Choroid plexus epithelial cell (primary cell): ENCODE results near the gene LZIC.

Source experiments
- DNase-seq: peaks from one replicate; pipeline ENCODE4 v3.0.0-alpha.2; 2010; ENCODE audit warnings: low read depth
- H3K4me3 ChIP-seq: 2 replicates; pipeline ENCODE4 v1.5.1; 2011; ENCODE audit warnings: low read depth, mild to moderate bottlenecking, control low read depth, low read length, moderate library complexity
- CTCF ChIP-seq: conservative IDR thresholded peaks from 2 replicates; pipeline ENCODE4 v1.5.1; 2011; ENCODE audit warnings: low read depth, mild to moderate bottlenecking, control low read depth, inconsistent platforms, low read length, moderate library complexity

Gene LZIC

GRCh38 chr1:9888886-9889285 lies 54.3 kb downstream of the LZIC start:
- DNase-seq, result no peak
- H3K4me3 ChIP-seq, result no peak overlapping the region
- TF ChIP-seq CTCF, result no peak

DNA sequence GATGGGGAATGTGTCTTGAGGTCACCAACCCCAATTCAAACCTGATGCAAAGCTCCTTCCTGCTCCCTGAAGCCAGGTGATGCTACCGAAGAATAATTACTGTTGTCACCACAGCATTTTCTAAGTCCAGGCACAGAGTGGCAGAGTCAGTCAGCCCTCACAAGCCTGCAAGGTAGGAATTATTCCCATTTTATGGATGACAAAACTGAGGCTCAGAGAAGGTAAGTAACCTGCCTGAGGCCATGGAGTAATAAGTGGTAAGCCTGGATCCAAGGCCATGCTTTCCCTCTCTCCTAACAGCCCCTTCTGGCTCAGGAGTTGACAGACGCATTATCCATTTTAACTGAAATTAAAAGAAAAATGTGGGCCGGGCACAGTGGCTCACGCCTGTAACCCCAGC lies 56.1 kb downstream of the LZIC start:
- TF ChIP-seq CTCF, result no peak
- no peak overlapping the region for H3K4me3 ChIP-seq
- no peak for DNase-seq

- peak; percentile 20 for TF ChIP-seq CTCF
- no peak overlapping the region for H3K4me3 ChIP-seq
Observed at GRCh38 chr1:9886092-9886742, 57.0 kb downstream of the LZIC start.

DNA sequence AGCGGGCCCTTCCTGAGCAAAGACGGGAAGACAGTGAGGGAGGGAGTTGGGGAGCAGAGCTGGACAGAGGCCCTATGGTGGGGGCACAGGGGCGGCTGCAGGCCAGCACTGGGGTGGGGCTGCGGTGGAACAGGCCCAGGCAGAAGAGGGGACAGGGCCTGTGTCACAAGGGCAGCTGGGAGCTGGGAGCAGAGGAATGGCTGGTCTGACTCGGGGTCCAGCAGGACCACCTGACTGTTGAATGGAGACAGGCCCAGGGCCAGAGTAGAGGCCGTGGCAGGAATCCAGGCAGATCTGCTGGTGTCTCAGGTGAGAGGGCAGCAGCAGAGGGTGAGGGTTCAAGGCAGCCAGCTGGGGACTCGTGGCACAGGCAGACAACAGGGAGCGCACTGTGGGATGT lies 58.4 kb downstream of the LZIC start:
- TF ChIP-seq CTCF, result no peak
- no peak for DNase-seq
- H3K4me3 ChIP-seq, result no peak overlapping the region

More at GRCh38 chr1:9886092-9886742, 57.0 kb downstream of the LZIC start:
- DNase-seq, result peak; percentile 45

GRCh38 chr1:9883585-9884449 lies 59.4 kb downstream of the LZIC start:
- no peak overlapping the region for H3K4me3 ChIP-seq
- no peak for TF ChIP-seq CTCF
- no peak for DNase-seq

- no peak overlapping the region for H3K4me3 ChIP-seq
- no peak for TF ChIP-seq CTCF
- DNase-seq, result no peak
Observed at GRCh38 chr1:9882945-9883303, 60.3 kb downstream of the LZIC start.
